Left lung (tissue), 10 donors: ENCODE data around the gene KIF21A. TPM values are rescaled to one million over a fixed set of nuclear protein-coding genes. Genes with fewer than 3 reads are reported as not detected.
A peak's percentile ranks its signal among the peaks of the same experiment; 100 is the strongest.

Experiments used
- ATAC-seq: fragments of 200-7000 bp; cut with Tn5 transposase; one replicate; pipeline ENCODE4 v1.9.1; 2020; ENCODE audit warnings: moderate library complexity
- DNase-seq, 4 donors: peaks; one replicate each; pipeline ENCODE4 v3.0.0-alpha.2; 2013 to 2020
- H3K27ac ChIP-seq, 2 donors: fragments of 200-600 bp; sonication (generic) in 1 of 2; one replicate each; pipeline versions ENCODE4 v1.5.0 to v1.8.0; 2020 to 2021
- H3K27me3 ChIP-seq, 2 donors: fragments of 200-600 bp; sonication (generic) in 1 of 2; one replicate each; pipeline versions ENCODE4 v1.5.0 to v1.8.0; 2020 to 2021
- H3K36me3 ChIP-seq, 2 donors: fragments of 200-600 bp; sonication (generic) in 1 of 2; one replicate each; pipeline versions ENCODE4 v1.5.0 to v1.8.0; 2020 to 2021
- H3K4me1 ChIP-seq, 2 donors: fragments of 200-600 bp; one replicate each; pipeline ENCODE4 v1.8.0; 2021
- H3K4me3 ChIP-seq, 2 donors: fragments of 200-600 bp; sonication (generic) in 1 of 2; one replicate each; pipeline versions ENCODE4 v1.5.0 to v1.8.0; 2020 to 2021; ENCODE audit warnings: mild to moderate bottlenecking in 1 of 2
- H3K9me3 ChIP-seq, 2 donors: fragments of 200-600 bp; sonication (generic) in 1 of 2; one replicate each; pipeline versions ENCODE4 v1.5.0 to v1.8.0; 2020 to 2021
- intact Hi-C, 2 donors: fragments of 100-400 bp; cut with DNase I; formaldehyde crosslinking; loops; one replicate each; pipeline versions ENCODE4 v1.11.2 to v1.14.2; 2022
- polyA plus RNA-seq, 6 donors: library from polyadenylated mRNA; unstranded; fragments of 120-200 nt; gene quantifications; one replicate each; pipeline ENCODE4 v1.2.1, GENCODE V29; 2013; ENCODE audit not compliant: insufficient read length in 6 of 6
- total RNA-seq, 2 donors: library from RNA; stranded (reverse); fragmentation: NEBNext Ultra II Directional; extraction: Animal tissue kit (Norgen Biotek cat#: 25700); gene quantifications; one replicate each; pipeline ENCODE4 v1.2.1, GENCODE V29; 2021
- TF ChIP-seq, protein P1 (sequence below), 2 donors: fragments of 200-600 bp; sonication (generic) in 1 of 2; IDR thresholded peaks; one replicate each; pipeline versions ENCODE4 v1.5.0 to v1.8.0; 2021; ENCODE audit warnings: antibody characterized with exemption in 2 of 2
- donor health status: DM: no; HTN: yes; CAD: no.
- donor health status: DM: no; HTN: no; CAD: no.

KIF21A gene
- total and polyA plus RNA-seq, 8 donors, result 12.7 to 19.7 (median 15.6) TPM

GRCh38 chr12:39403376-39403775, 39.5 kb downstream of the KIF21A start:
- Histone ChIP-seq H3K4me1 (no peaks in the 10 kb centered on the region), H3K27ac (no peak overlapping the region), H3K36me3 (no peaks in the 10 kb centered on the region), H3K27me3 (no peaks in the 10 kb centered on the region), H3K4me3 (no peak overlapping the region), H3K9me3 (no peaks in the 10 kb centered on the region)
- intact Hi-C loops, result no loop called here
- TF ChIP-seq, protein P1, sequence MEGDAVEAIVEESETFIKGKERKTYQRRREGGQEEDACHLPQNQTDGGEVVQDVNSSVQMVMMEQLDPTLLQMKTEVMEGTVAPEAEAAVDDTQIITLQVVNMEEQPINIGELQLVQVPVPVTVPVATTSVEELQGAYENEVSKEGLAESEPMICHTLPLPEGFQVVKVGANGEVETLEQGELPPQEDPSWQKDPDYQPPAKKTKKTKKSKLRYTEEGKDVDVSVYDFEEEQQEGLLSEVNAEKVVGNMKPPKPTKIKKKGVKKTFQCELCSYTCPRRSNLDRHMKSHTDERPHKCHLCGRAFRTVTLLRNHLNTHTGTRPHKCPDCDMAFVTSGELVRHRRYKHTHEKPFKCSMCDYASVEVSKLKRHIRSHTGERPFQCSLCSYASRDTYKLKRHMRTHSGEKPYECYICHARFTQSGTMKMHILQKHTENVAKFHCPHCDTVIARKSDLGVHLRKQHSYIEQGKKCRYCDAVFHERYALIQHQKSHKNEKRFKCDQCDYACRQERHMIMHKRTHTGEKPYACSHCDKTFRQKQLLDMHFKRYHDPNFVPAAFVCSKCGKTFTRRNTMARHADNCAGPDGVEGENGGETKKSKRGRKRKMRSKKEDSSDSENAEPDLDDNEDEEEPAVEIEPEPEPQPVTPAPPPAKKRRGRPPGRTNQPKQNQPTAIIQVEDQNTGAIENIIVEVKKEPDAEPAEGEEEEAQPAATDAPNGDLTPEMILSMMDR (IDR thresholded peaks at IDR 0.05), result no peak
- no peak for DNase-seq
- no peak for ATAC-seq

DNA sequence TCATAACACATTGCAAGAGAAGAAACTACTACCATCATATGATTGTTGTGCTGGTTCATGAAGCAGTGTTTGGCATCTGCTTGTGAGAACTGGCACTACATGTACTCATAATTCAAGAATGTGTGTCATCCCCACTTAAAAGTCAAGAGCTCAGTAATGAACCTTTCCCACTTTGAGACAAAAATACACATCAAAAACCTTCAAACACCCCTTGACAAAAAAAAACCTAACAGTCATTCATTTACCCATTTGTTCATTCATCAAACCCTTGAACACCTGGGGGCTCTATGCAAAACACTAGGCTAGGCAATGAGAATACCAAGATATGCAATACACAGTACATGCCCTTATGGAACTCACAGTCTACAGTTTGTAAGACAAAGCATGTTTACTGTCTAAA, 40.0 kb downstream of the KIF21A start:
- DNase-seq, result no peak
- intact Hi-C loops, result no loop called here
- H3K27me3 ChIP-seq, result no peaks in the 10 kb centered on the region
- no peak overlapping the region for H3K4me3 ChIP-seq
- H3K27ac ChIP-seq, result no peak overlapping the region
- TF ChIP-seq, protein P1 (IDR thresholded peaks at IDR 0.05), result no peak
- peak; percentile 50 for ATAC-seq
- H3K9me3 ChIP-seq, result no peaks in the 10 kb centered on the region
- H3K4me1 ChIP-seq, result no peaks in the 10 kb centered on the region
- H3K36me3 ChIP-seq, result no peaks in the 10 kb centered on the region

DNA sequence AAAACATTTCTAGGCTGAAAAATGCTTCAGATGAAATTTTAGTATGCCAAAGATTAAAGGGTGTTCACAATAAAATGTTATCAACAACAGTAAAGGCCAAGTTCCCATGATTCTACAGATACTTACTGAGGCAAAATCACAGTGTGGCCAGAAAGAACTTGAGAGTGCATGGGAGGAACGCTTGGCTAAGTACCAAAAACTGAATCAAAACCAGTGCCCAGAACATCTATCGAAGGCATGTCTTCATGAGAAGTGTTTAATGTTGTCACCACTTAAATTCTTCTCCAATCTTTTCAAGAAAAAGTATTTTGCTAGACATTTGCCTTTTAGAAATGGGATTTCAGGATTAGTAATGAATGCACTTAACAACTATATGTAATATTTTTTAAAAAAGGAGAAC, 41.5 kb downstream of the KIF21A start:
- DNase-seq (no peak), ATAC-seq (no peak)
- Histone ChIP-seq H3K27ac (no peak overlapping the region), H3K36me3 (no peaks in the 10 kb centered on the region), H3K27me3 (no peaks in the 10 kb centered on the region), H3K4me1 (no peaks in the 10 kb centered on the region), H3K9me3 (no peaks in the 10 kb centered on the region), H3K4me3 (no peak overlapping the region)
- intact Hi-C loops, result no loop called here
- TF ChIP-seq, protein P1 (IDR thresholded peaks at IDR 0.05), result no peak

GRCh38 chr12:39395866-39396265, 47.1 kb downstream of the KIF21A start:
- no peaks in the 10 kb centered on the region for H3K27me3 ChIP-seq
- TF ChIP-seq, protein P1 (IDR thresholded peaks at IDR 0.05), result no peak
- H3K27ac ChIP-seq, result no peak overlapping the region
- DNase-seq (no peak), ATAC-seq (no peak)
- no peak overlapping the region for H3K4me3 ChIP-seq
- intact Hi-C loops, result no loop called here
- no peaks in the 10 kb centered on the region for H3K36me3 ChIP-seq
- H3K4me1 ChIP-seq, result no peaks in the 10 kb centered on the region
- no peaks in the 10 kb centered on the region for H3K9me3 ChIP-seq

GRCh38 chr12:39393890-39394289, 49.0 kb downstream of the KIF21A start:
- no peak for ATAC-seq

More at GRCh38 chr12:39393890-39394289, 49.0 kb downstream of the KIF21A start:
- H3K27ac ChIP-seq, result no peak overlapping the region
- no peak overlapping the region for H3K4me3 ChIP-seq
- TF ChIP-seq, protein P1 (IDR thresholded peaks at IDR 0.05), result no peak
- no peak for DNase-seq
- H3K4me1 ChIP-seq, result no peaks in the 10 kb centered on the region
- H3K9me3 ChIP-seq, result no peaks in the 10 kb centered on the region
- intact Hi-C loops, result no loop called here
- H3K27me3 ChIP-seq, result no peaks in the 10 kb centered on the region
- no peaks in the 10 kb centered on the region for H3K36me3 ChIP-seq
